Measurements from ENCODE around the gene P2RX7. TPM values are rescaled to one million over a fixed set of nuclear protein-coding genes. Genes with fewer than 3 reads are reported as not detected.

The P2RX7 gene
- total and polyA plus RNA-seq, 9 of the 15 experiments (the other 6 are each of a cell fraction or from before 2014, with no cell fraction given): 0.04 to 0.65 (median 0.30) TPM

GRCh38 chr12:121223292-121224285, 90.9 kb downstream of the P2RX7 start (continued):
- TF ChIP-seq, protein P1, sequence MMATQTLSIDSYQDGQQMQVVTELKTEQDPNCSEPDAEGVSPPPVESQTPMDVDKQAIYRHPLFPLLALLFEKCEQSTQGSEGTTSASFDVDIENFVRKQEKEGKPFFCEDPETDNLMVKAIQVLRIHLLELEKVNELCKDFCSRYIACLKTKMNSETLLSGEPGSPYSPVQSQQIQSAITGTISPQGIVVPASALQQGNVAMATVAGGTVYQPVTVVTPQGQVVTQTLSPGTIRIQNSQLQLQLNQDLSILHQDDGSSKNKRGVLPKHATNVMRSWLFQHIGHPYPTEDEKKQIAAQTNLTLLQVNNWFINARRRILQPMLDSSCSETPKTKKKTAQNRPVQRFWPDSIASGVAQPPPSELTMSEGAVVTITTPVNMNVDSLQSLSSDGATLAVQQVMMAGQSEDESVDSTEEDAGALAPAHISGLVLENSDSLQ (IDR thresholded peaks at IDR 0.05): peak; percentile 38
- TF ChIP-seq, protein P2, sequence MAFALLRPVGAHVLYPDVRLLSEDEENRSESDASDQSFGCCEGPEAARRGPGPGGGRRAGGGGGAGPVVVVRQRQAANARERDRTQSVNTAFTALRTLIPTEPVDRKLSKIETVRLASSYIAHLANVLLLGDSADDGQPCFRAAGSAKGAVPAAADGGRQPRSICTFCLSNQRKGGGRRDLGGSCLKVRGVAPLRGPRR (CRISPR knock-in tag; IDR thresholded peaks at IDR 0.05): no peak
- TF ChIP-seq RAD21 (CRISPR knock-in tag; conservative IDR thresholded peaks at IDR 0.05 in 1 of 2, IDR thresholded peaks at IDR 0.05 in 1 of 2) (peak; percentile 42 to 48), BACH1 (tag; IDR thresholded peaks at IDR 0.05) (no peak), ZNF740 (CRISPR knock-in tag; IDR thresholded peaks at IDR 0.05) (peak; percentile 40; the same call in 1 of the 2 replicates), ZNF740 (tag; IDR thresholded peaks at IDR 0.05) (no peak), E2F5 (CRISPR knock-in tag; IDR thresholded peaks at IDR 0.05) (no peak), KLF16 (IDR thresholded peaks at IDR 0.05) (no peak), ZNF584 (CRISPR knock-in tag; IDR thresholded peaks at IDR 0.05; ENCODE audit: low read depth) (no peak), IFI16 (CRISPR knock-in tag; IDR thresholded peaks at IDR 0.05) (no peak)
- TF ChIP-seq, protein P3, sequence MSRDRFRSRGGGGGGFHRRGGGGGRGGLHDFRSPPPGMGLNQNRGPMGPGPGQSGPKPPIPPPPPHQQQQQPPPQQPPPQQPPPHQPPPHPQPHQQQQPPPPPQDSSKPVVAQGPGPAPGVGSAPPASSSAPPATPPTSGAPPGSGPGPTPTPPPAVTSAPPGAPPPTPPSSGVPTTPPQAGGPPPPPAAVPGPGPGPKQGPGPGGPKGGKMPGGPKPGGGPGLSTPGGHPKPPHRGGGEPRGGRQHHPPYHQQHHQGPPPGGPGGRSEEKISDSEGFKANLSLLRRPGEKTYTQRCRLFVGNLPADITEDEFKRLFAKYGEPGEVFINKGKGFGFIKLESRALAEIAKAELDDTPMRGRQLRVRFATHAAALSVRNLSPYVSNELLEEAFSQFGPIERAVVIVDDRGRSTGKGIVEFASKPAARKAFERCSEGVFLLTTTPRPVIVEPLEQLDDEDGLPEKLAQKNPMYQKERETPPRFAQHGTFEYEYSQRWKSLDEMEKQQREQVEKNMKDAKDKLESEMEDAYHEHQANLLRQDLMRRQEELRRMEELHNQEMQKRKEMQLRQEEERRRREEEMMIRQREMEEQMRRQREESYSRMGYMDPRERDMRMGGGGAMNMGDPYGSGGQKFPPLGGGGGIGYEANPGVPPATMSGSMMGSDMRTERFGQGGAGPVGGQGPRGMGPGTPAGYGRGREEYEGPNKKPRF (IDR thresholded peaks at IDR 0.05; ENCODE audit: low read depth, low read length): no peak
